ENCODE data around the gene STARD7. TPM values are rescaled to one million over a fixed set of nuclear protein-coding genes. Genes with fewer than 3 reads are reported as not detected.
A peak's percentile ranks its signal among the peaks of the same experiment; 100 is the strongest.

Gene STARD7
- total RNA-seq, 1 experiment from 2014 or later: 224 TPM

- no peak for DNase-seq
- CTCF ChIA-PET: no interaction called here
- Histone ChIP-seq H3K36me3 (ENCODE audit: control insufficient read depth, insufficient read depth, low read length) (no peaks in the 10 kb centered on the region; the same call in 1 of the 2 replicates), H3K4me1 (peaks cover 24% of the 10 kb centered on the region), H3K4me3 (ENCODE audit: low read depth, low read length) (no peak overlapping the region), H3K9me3 (no peaks in the 10 kb centered on the region), H3K27me3 (replicated peaks; ENCODE audit: control insufficient read depth, insufficient read depth, low read length) (no peaks in the 10 kb centered on the region)
- Mint-ChIP-seq H3K9me3 (ENCODE audit: unreplicated experiment) (no peaks in the 10 kb centered on the region), H3K4me3 (ENCODE audit: unreplicated experiment) (no peak overlapping the region), H3K27me3 (ENCODE audit: insufficient read depth, unreplicated experiment) (no peaks in the 10 kb centered on the region), H3K4me1 (ENCODE audit: low read depth, unreplicated experiment) (peaks cover 26% of the 10 kb centered on the region), H3K36me3 (ENCODE audit: insufficient read depth, unreplicated experiment) (peaks cover 46% of the 10 kb centered on the region), H3K27ac (ENCODE audit: unreplicated experiment) (peak overlapping the region; percentile 26)
- POLR2A ChIA-PET: no interaction called here
- no TSS peak for BruUV-seq (replicated peaks)
- intact Hi-C loops (cut with micrococcal nuclease; ENCODE audit: unreplicated experiment): no loop called here
- no peak for TF ChIP-seq CTCF (IDR thresholded peaks at IDR 0.05; ENCODE audit: insufficient read depth in 1 of 2, low read depth in 1 of 2, low read length in 1 of 2, severe bottlenecking in 1 of 2, unreplicated experiment in 1 of 2)
These were observed 5.2 kb downstream of the STARD7 start for GRCh38 chr2:96203130-96204028.

- DNase-seq: no peak
- no peak overlapping the region for H3K4me3 Mint-ChIP-seq (ENCODE audit: unreplicated experiment)
- ChIA-PET POLR2A (no interaction called here), CTCF (no interaction called here)
- no peaks in the 10 kb centered on the region for H3K9me3 ChIP-seq
- H3K4me1 Mint-ChIP-seq (ENCODE audit: low read depth, unreplicated experiment): peaks cover 26% of the 10 kb centered on the region
- no peaks in the 10 kb centered on the region for H3K27me3 ChIP-seq (replicated peaks; ENCODE audit: control insufficient read depth, insufficient read depth, low read length)
- no peak overlapping the region for H3K27ac Mint-ChIP-seq (ENCODE audit: unreplicated experiment)
- no peak for TF ChIP-seq CTCF (IDR thresholded peaks at IDR 0.05; ENCODE audit: insufficient read depth in 1 of 2, low read depth in 1 of 2, low read length in 1 of 2, severe bottlenecking in 1 of 2, unreplicated experiment in 1 of 2)
- no peaks in the 10 kb centered on the region for H3K27me3 Mint-ChIP-seq (ENCODE audit: insufficient read depth, unreplicated experiment)
- no peaks in the 10 kb centered on the region for H3K9me3 Mint-ChIP-seq (ENCODE audit: unreplicated experiment)
- BruUV-seq (replicated peaks): no TSS peak
- H3K36me3 Mint-ChIP-seq (ENCODE audit: insufficient read depth, unreplicated experiment): peaks cover 41% of the 10 kb centered on the region
- no peaks in the 10 kb centered on the region; the same call in 1 of the 2 replicates for H3K36me3 ChIP-seq (ENCODE audit: control insufficient read depth, insufficient read depth, low read length)
- H3K4me1 ChIP-seq: peaks cover 24% of the 10 kb centered on the region
- no peak overlapping the region for H3K4me3 ChIP-seq (ENCODE audit: low read depth, low read length)
- intact Hi-C loops (cut with micrococcal nuclease; ENCODE audit: unreplicated experiment): no loop called here
These were observed 6.3 kb downstream of the STARD7 start for GRCh38 chr2:96202152-96202854.

GRCh38 chr2:96201338-96201737, 7.3 kb downstream of the STARD7 start:
- POLR2A ChIA-PET: interaction anchor here (0.6 kb wide), 2 partner anchors 93 to 134 kb away, joined by 5 read pairs; no protein-coding TSS in a partner anchor
- peaks cover 24% of the 10 kb centered on the region for H3K4me1 Mint-ChIP-seq (ENCODE audit: low read depth, unreplicated experiment)
- no peak for TF ChIP-seq CTCF (IDR thresholded peaks at IDR 0.05; ENCODE audit: insufficient read depth in 1 of 2, low read depth in 1 of 2, low read length in 1 of 2, severe bottlenecking in 1 of 2, unreplicated experiment in 1 of 2)

More at GRCh38 chr2:96201338-96201737, 7.3 kb downstream of the STARD7 start:
- Mint-ChIP-seq H3K27me3 (ENCODE audit: insufficient read depth, unreplicated experiment) (no peaks in the 10 kb centered on the region), H3K27ac (ENCODE audit: unreplicated experiment) (no peak overlapping the region), H3K4me3 (ENCODE audit: unreplicated experiment) (no peak overlapping the region), H3K9me3 (ENCODE audit: unreplicated experiment) (no peaks in the 10 kb centered on the region), H3K36me3 (ENCODE audit: insufficient read depth, unreplicated experiment) (peaks cover 39% of the 10 kb centered on the region)
- intact Hi-C loops (cut with micrococcal nuclease; ENCODE audit: unreplicated experiment): no loop called here
- no peaks in the 10 kb centered on the region; the same call in 1 of the 2 replicates for H3K36me3 ChIP-seq (ENCODE audit: control insufficient read depth, insufficient read depth, low read length)
- no peaks in the 10 kb centered on the region for H3K27me3 ChIP-seq (replicated peaks; ENCODE audit: control insufficient read depth, insufficient read depth, low read length)
- H3K4me3 ChIP-seq (ENCODE audit: low read depth, low read length): no peak overlapping the region
- peaks cover 26% of the 10 kb centered on the region for H3K4me1 ChIP-seq
- no peaks in the 10 kb centered on the region for H3K9me3 ChIP-seq
- no TSS peak for BruUV-seq (replicated peaks)
- DNase-seq: no peak
- CTCF ChIA-PET: no interaction called here
